SIG-M5 (cell line): ENCODE data around the gene PDE8A.

Experiments
- DNase-seq: peaks from one replicate; lab custom pipeline; 2025; lab: John Stamatoyannopoulos, UW

PDE8A gene

GRCh38 chr15:85034276-85034675 lies 52.6 kb downstream of the PDE8A start:
- no peak for DNase-seq

- no peak for DNase-seq
Observed at GRCh38 chr15:85035980-85036379, 54.3 kb downstream of the PDE8A start.

- no peak for DNase-seq
Observed at GRCh38 chr15:85036716-85037115, 55.1 kb downstream of the PDE8A start.

GRCh38 chr15:85037641-85038040 lies 56.0 kb downstream of the PDE8A start:
- no peak for DNase-seq

- no peak for DNase-seq
Observed at GRCh38 chr15:85041230-85041629, 59.6 kb downstream of the PDE8A start.

GRCh38 chr15:85044251-85044853 lies 62.7 kb downstream of the PDE8A start:
- no peak for DNase-seq

GRCh38 chr15:85044894-85045293 lies 63.2 kb downstream of the PDE8A start:
- no peak for DNase-seq

GRCh38 chr15:85045615-85046014 lies 64.0 kb downstream of the PDE8A start:
- DNase-seq: no peak

- no peak for DNase-seq
Observed at GRCh38 chr15:85047271-85047948, 65.8 kb downstream of the PDE8A start.

GRCh38 chr15:85048430-85048829 lies 66.8 kb downstream of the PDE8A start:
- DNase-seq: no peak

GRCh38 chr15:85049805-85050204 lies 68.1 kb downstream of the PDE8A start:
- DNase-seq: no peak

GRCh38 chr15:85059734-85060133 lies 78.1 kb downstream of the PDE8A start:
- no peak for DNase-seq

- no peak for DNase-seq
Observed at GRCh38 chr15:85062560-85062959, 80.9 kb downstream of the PDE8A start.

- no peak for DNase-seq
Observed at GRCh38 chr15:85063088-85063487, 81.4 kb downstream of the PDE8A start.

GRCh38 chr15:85063522-85064079 lies 81.9 kb downstream of the PDE8A start:
- no peak for DNase-seq

GRCh38 chr15:85064710-85065109 lies 83.1 kb downstream of the PDE8A start:
- DNase-seq: no peak

- DNase-seq: no peak
Observed at GRCh38 chr15:85071061-85071460, 89.4 kb downstream of the PDE8A start.

- no peak for DNase-seq
Observed at GRCh38 chr15:85071504-85071903, 89.8 kb downstream of the PDE8A start.

- no peak for DNase-seq
Observed at GRCh38 chr15:85072917-85073316, 91.3 kb downstream of the PDE8A start.

GRCh38 chr15:85073556-85074194 lies 92.0 kb downstream of the PDE8A start:
- DNase-seq: no peak

- no peak for DNase-seq
Observed at GRCh38 chr15:85086855-85087254, 105.2 kb downstream of the PDE8A start.

GRCh38 chr15:85088300-85088699 lies 106.6 kb downstream of the PDE8A start:
- no peak for DNase-seq

GRCh38 chr15:85089929-85090597 lies 108.4 kb downstream of the PDE8A start:
- DNase-seq: no peak
